GM19397 (cell line): Measurements from ENCODE around the gene XKR8.
"Not testable (repeated sequence)": the region's sequence is repeated elsewhere in the genome, so short reads cannot be mapped to it uniquely, and the experiment has no call there.

ENCODE experiments used
- ATAC-seq: cut with Tn5 transposase; IDR thresholded peaks from one replicate; pipeline ENCODE4 v1.9.1; 2021; ENCODE audit warnings: mild to moderate bottlenecking, moderate library complexity; ENCODE audit not compliant: unreplicated experiment

Gene XKR8

DNA sequence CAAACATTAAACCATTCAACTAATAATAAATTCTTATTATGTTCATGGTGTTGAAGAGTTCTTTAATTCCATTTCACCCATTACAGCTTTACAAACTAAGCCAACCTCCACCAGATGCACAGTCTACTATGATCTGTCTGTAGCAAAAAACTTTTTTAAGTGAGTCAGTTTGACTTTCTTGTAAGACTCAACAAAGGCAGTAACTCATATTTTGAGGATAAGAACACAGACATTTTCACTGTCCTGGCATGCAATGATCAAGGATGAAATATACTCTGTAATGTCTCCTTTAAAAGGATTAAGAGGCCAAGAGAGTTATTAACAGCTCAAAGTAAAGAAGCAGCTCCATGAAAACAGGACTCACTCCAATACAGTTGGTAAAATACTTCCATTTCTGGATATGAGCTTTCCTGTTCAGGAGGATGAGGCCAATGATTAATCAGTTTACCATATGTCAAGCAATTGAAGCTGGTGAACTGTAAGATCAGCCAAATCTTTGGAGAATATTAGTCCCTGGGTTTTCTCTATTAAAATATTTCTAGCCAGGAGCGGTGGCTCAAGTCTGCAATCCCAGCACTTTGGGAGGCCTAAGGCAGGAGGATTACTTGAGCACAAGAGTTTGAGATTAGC, 20.6 kb downstream of the XKR8 start:
- ATAC-seq, result no peak

DNA sequence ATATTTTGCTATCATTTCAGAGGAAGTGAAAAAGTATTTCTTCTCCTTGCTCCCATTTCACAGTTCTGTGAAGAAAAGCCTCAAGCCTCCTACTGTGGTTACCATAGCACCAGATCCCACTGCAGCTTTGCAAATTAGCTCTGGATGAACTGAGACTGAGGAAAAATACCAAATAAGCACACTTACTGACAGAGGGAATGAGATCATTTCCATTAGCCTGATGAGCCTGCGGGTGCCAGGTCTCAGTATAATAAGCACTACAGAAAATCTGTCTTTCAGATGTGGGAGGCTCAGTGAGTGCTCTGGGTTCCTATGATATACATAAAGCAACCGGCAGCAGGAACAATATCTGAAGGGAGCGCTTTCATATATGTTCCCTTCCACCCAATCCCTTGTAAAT, 21.4 kb downstream of the XKR8 start:
- no peak for ATAC-seq

DNA sequence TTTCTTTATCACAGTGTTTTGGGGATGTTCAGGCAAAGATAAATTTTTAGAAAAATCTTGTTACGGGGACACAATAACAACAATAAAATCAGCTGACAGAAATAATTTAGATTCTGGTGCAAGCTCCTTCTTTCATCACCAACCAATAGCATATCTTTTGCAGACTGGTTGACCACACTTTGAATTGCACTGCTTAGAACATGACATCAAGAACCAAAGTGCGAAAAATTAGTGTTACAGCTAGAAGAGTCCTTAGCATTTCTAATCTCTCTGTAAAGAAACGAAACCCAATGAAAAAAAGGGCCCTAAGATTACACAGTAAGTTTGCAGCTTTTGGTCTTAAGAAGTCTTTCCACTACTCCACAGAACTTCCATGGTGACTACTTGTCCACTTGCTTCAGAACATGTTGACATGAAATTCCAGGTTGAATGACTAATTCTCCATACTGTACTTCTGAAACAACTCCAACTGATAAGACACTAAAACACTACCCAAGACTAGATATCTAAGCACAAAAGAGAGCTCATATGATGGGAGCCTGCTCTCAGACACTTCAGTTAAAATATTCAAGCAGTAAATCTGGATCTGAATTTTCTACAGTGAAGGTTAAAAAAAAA, 31.3 kb downstream of the XKR8 start:
- ATAC-seq, result no peak

DNA sequence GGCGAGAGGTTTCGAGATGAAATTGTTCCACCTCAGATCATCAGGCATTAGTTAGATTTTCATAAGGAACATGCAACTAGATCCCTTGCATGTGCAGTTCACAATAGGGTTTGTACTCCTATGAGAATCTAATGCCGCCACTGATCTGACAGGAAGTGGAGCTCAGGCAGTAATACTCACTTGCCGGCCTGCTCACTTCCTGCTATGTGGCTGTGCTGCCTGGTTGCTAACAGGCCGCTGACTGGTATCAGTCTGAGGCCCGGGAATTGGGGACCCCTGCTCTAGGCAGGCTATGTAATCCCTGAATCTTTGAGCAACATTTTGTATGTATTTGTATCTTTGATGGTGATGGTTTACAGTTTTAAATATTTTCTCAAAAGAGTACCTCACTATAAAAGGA, 32.5 kb downstream of the XKR8 start:
- no peak for ATAC-seq

DNA sequence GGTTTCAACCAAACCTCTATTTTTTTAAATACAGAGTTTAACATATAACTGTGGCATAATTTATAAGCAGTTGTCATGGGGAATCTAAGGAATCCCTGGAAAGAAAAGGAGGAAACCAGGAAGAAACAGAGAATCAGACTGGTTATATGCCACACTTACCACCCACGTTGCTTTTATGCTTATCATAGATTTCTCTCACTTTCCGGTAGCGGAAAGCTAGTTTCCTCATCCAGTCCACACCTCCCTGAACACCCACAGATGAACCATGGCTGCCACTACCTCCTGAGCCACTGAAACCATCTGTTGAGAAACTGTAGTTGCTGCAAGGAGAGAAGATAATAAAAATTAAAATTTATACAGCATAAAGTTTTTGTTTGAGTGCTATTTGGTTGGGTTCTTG, 33.5 kb downstream of the XKR8 start:
- no peak for ATAC-seq

DNA sequence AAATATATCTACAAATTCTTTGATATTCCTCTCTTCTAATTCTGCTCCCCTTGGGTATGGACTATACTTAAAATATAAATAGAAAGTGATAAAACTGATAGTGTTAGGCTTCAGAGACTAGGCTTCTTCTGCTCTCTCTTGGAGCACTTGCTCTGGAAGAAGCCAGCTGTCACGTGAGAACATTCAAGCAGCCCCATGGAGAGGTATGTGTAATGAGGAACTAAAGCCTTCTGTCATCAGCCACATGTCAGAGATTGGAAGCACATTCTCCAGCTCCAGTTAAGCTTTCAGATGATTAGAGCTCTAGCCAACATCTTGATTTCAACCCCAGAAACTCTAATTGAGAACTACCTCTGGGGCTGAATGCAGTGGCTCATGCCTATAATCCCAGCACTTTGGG, 34.3 kb downstream of the XKR8 start:
- ATAC-seq, result no peak

DNA sequence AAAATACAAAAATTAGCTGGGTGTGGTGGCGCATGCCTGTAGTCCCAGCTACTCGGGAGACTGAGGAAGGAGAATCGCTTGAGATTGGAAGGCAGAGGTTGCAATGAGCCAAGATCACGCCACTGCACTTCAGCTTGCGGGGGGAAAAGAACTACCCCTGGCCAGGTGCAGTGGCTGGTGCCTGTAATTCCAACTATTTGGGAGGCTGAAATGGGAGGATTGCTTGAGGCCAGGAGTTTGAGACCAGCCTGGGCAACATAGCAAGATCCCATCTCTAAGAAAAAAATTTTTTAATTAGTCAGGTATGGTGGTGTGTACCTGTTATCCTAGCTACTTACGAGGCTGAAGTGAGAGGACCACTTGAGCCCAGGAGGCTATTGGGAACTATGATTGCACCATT, 34.8 kb downstream of the XKR8 start:
- ATAC-seq, result not testable (repeated sequence)

DNA sequence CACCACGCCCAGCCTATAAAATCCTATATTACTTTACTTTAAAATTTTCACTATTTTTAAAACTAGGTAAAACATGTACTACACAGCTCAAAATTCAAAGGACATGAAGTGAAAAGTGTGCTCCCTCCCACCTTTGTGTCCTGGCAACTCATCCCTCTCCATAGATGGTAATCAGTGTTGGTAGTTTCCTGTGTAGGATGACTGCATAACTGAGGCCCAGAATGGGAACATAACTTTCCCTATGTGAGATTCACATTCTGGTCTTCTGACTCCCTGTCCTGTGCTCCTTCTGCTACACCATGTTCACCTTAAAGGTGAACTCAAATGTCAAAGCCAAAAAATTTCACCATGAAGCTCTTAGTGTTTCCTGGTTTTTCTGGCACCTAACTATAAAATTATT, 39.3 kb downstream of the XKR8 start:
- ATAC-seq, result no peak

DNA sequence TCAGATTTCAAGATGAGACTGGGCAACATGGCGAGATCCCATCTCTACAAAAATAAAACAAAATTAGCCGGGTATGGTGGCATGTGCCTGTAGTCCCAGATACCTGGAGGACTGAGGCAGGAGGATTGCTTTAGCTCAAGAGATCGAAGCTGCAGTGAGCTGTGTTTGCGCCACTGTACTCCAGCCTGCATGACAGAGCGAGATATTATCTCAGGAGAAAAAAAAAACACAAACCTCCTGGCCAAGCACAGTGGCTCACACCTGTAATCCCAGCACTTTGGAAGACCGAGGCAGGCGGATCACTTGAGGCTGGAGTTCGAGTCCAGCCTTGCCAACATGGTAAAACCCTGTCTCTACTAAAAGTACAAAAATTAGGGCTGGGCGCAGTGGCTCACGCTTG, 42.8 kb downstream of the XKR8 start:
- no peak for ATAC-seq

DNA sequence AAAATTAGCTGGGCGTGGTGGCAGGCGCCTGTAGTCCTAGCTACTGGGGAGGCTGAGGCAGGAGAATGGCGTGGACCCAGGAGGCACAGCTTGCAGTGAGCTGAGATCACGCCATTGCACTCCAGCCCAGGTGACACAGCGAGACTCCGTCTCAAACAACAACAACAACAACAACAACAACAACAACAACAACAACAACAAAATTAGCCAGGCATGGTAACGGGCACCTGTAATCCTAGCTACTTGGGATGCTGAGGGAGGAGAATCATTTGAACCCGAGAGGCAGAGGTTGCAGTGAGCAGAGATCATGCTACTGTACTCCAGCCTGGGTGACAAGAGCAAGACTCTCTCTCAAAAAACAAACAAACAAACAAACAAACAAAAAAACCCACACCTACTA, 43.3 kb downstream of the XKR8 start:
- ATAC-seq, result not testable (repeated sequence)

DNA sequence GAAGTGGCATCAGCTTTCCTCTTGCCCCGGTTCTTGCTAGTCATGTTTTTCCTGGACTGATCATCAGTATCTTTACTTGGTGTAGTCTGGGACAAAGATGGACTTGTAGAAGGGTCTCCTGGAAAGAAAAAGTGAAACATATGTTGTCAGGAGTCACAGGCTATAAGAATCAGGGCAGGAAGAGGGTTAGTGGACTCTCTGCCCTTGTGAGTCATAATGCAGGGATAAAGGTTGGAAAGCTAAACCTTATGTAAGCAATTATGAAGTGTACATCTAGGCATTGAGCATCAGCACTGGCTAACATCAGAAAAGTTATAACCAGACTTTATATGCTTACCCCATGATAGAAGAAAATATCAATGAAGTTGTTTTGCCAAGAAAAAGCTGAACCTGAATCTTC, 51.2 kb downstream of the XKR8 start:
- no peak for ATAC-seq
